Spleen (tissue), 11 donors: ENCODE data around the gene FAM228B. TPM values are rescaled to one million over a fixed set of nuclear protein-coding genes. Genes with fewer than 3 reads are reported as not detected.

Experiments
- DNase-seq: peaks from one replicate; pipeline ENCODE4 v3.0.0-alpha.2; 2020
- H3K27ac ChIP-seq, 8 donors: fragments of 200-600 bp; sonication (generic) in 7 of 8; 1 replicate in 4 of 8; 2 replicates in 4 of 8; pipeline versions ENCODE4 v1.5.0 to v1.8.0; 2016 to 2021; ENCODE audit warnings: inconsistent platforms in 4 of 8, mild to moderate bottlenecking in 4 of 8, moderate library complexity in 1 of 8
- H3K27me3 ChIP-seq, 7 donors: fragments of 200-600 bp; sonication (generic) in 6 of 7; replicated peaks in 1 of 7; 1 replicate in 4 of 7; 2 replicates in 3 of 7; pipeline versions ENCODE4 v1.5.0 to v1.8.0; 2016 to 2021; ENCODE audit warnings: inconsistent platforms in 3 of 7, mild to moderate bottlenecking in 1 of 7
- H3K36me3 ChIP-seq, 6 donors: fragments of 200-600 bp; sonication (generic) in 5 of 6; 1 replicate in 4 of 6; 2 replicates in 2 of 6; pipeline versions ENCODE4 v1.5.0 to v1.8.0; 2016 to 2021; ENCODE audit warnings: inconsistent platforms in 2 of 6
- H3K4me1 ChIP-seq, 6 donors: fragments of 200-600 bp; sonication (generic) in 5 of 6; 1 replicate in 3 of 6; 2 replicates in 3 of 6; pipeline versions ENCODE4 v1.5.0 to v1.8.0; 2016 to 2021; ENCODE audit warnings: inconsistent platforms in 3 of 6
- H3K4me3 ChIP-seq, 8 donors: fragments of 200-600 bp; sonication (generic) in 7 of 8; 1 replicate in 4 of 8; 2 replicates in 4 of 8; pipeline versions ENCODE4 v1.5.0 to v1.8.0; 2016 to 2021; ENCODE audit warnings: inconsistent platforms in 4 of 8, mild to moderate bottlenecking in 4 of 8, moderate library complexity in 2 of 8
- H3K9me3 ChIP-seq, 8 donors: fragments of 200-600 bp; sonication (generic) in 7 of 8; 1 replicate in 4 of 8; 2 replicates in 4 of 8; pipeline versions ENCODE4 v1.5.0 to v1.8.0; 2016 to 2021; ENCODE audit warnings: inconsistent platforms in 4 of 8
- CTCF ChIP-seq, 11 experiments: fragments of 200-600 bp in 7 of 11; fragments of 450-650 bp in 4 of 11; sonication (generic) in 4 of 11; IDR thresholded peaks in 8 of 11; conservative IDR thresholded peaks in 3 of 11; 1 replicate in 7 of 11; 2 replicates in 4 of 11; pipeline versions ENCODE4 v1.4.0 to v1.8.0; 2016 to 2021; ENCODE audit warnings: antibody characterized with exemption in 11 of 11, inconsistent platforms in 4 of 11, mild to moderate bottlenecking in 1 of 11
- POLR2A ChIP-seq, 3 donors: fragments of 450-650 bp; IDR thresholded peaks; one replicate each; pipeline ENCODE4 v1.5.1; 2017; ENCODE audit warnings: antibody characterized with exemption in 3 of 3, mild to moderate bottlenecking in 1 of 3
- POLR2AphosphoS5 ChIP-seq, 3 donors: sonication (generic); formaldehyde crosslinking; IDR thresholded peaks; one replicate each; pipeline ENCODE4 v1.5.1; 2017; ENCODE audit warnings: antibody characterized with exemption in 3 of 3
- WGBS, 5 donors: extraction: QIAGEN DNeasy Blood & Tissue Kit in 3 of 5; methylation state at CpG; one replicate each; pipeline versions ENCODE4 v1.1.5 to v1.1.7; 2013 to 2018; 5-methylcytosine and 5-hydroxymethylcytosine counted together
- intact Hi-C: fragments of 100-400 bp; cut with DNase I; formaldehyde crosslinking; loops from one replicate; pipeline ENCODE4 v1.15.0; 2023; ENCODE audit warnings: low total_unique reads
- polyA plus RNA-seq, 3 donors: library from polyadenylated mRNA; stranded (reverse); fragments of 200-250 nt; gene quantifications; one replicate each; pipeline ENCODE4 v1.2.1, GENCODE V29; 2013
- total RNA-seq, 7 donors: library from RNA; depleted of rRNA in 3 of 7; stranded (reverse); fragments of >200 nt in 3 of 7; fragmentation: NEBNext Ultra II Directional in 4 of 7; extraction: Animal tissue kit (Norgen Biotek cat#: 25700) in 4 of 7; gene quantifications; one replicate each; pipeline versions ENCODE4 v1.1.0 to v1.2.1, GENCODE V29; 2016 to 2021
- donor health status: healthy with polysubstance abuse.
- donor health status: DM: no; HTN: no; CAD: no; lungs with moderate emphysema.
- donor health status: DM: no; HTN: no; CAD: no.
- donor health status: Bipolar disorder and iron deficiency.
- donor health status: healthy.
- donor health status: DM: no; HTN: no; CAD: no.
- donor health status: DM: yes; HTN: yes; CAD: no.

FAM228B gene
- total and polyA plus RNA-seq, 10 donors, result 12.8 to 37.7 (median 29.2) TPM

- no peaks in the 10 kb centered on the region for H3K27me3 ChIP-seq
- WGBS, 5 donors, result 0 to 1% (median 1%) methylated on average over 40 to 64 of the region's 64 CpGs
- peaks cover 11 to 64% (median 37%) of the 10 kb centered on the region in 6 donors for H3K4me1 ChIP-seq
- peak within 1 kb of the TSS; percentile 54 to 86 (median 70) for H3K4me3 ChIP-seq
- peak; percentile 100 for DNase-seq
- H3K27ac ChIP-seq, result peak within 1 kb of the TSS; percentile 43 to 98 (median 94)
- H3K9me3 ChIP-seq, result no peaks in the 10 kb centered on the region
- H3K36me3 ChIP-seq, result peaks cover 0 to 58% (median 26%) of the 10 kb centered on the region in 6 donors
- intact Hi-C loops, result no loop called here
- TF ChIP-seq POLR2AphosphoS5 (IDR thresholded peaks at IDR 0.05), result peak; percentile 89 to 95 (median 91)
- peak; percentile 18 to 37 (median 36) for TF ChIP-seq POLR2A (IDR thresholded peaks at IDR 0.05)
- TF ChIP-seq CTCF (IDR thresholded peaks at IDR 0.05 in 8 of 11, conservative IDR thresholded peaks at IDR 0.05 in 3 of 11), result peak in 3 of 11 experiments; percentile 15 to 27 (median 20)
Measured at GRCh38 chr2:24075915-24076848, 47.1 kb upstream of the FAM228B start, which contains the start of gene SF3B6. Gene SF3B6, minus strand, starts transcription at chr2:24076326. Its CDS starts 97 bp downstream, at chr2:24076229.

DNA sequence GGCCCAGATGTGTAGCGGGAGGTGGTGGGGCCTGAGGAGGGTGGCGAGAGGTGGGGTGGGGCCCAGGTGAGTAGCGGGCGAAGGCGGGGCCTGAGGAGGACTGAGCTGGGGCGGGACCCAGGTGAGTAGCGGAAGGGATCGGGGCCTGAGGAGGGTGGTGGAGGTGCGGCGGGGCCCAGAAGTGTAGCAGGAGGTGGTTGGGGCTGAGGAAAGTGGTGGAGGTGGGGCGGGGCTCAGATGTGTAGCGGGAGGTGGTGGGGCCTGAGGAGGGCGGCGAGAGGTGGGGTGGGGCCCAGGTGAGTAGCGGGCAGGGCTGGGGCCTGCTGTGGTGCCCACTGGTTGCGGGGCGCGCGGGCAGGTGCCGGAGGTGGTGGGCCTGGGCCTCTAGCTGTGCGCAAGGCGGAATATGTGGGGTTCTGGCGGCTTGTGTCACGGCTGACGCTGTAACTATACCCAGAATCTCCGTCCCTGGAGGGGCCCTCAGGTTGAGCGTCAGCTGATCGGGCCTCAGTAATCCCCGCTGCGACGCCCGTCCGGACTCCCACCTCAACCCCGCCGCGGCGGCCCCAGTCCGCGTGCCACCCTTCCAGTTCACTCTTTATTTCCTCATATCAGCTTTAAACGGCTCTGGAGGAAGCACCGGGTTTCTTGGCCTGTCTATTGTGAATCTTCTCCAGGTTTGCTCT is 46.3 kb upstream of the FAM228B start:
- WGBS, 5 donors, result 1 to 4% (median 1%) methylated on average over 31 to 41 of the region's 41 CpGs
- no peak for TF ChIP-seq POLR2A (IDR thresholded peaks at IDR 0.05)
- no peak for TF ChIP-seq CTCF (IDR thresholded peaks at IDR 0.05 in 8 of 11, conservative IDR thresholded peaks at IDR 0.05 in 3 of 11)
- no peak for TF ChIP-seq POLR2AphosphoS5 (IDR thresholded peaks at IDR 0.05)
- Histone ChIP-seq H3K27me3 (no peaks in the 10 kb centered on the region), H3K4me1 (peaks cover 11 to 69% (median 34%) of the 10 kb centered on the region in 6 donors), H3K36me3 (peaks cover 0 to 58% (median 20%) of the 10 kb centered on the region in 6 donors), H3K9me3 (no peaks in the 10 kb centered on the region), H3K4me3 (peak overlapping the region; percentile 54 to 86 (median 70)), H3K27ac (peak overlapping the region; percentile 43 to 98 (median 94))
- no peak for DNase-seq
- intact Hi-C loops, result no loop called here

GRCh38 chr2:24077535-24077877 is 45.8 kb upstream of the FAM228B start:
- H3K4me3 ChIP-seq, result peak overlapping the region; percentile 54 to 86 (median 70)
- no peaks in the 10 kb centered on the region for H3K9me3 ChIP-seq
- peak overlapping the region; percentile 43 to 98 (median 94) for H3K27ac ChIP-seq
- peaks cover 11 to 69% (median 33%) of the 10 kb centered on the region in 6 donors for H3K4me1 ChIP-seq
- intact Hi-C loops, result no loop called here
- H3K27me3 ChIP-seq, result no peaks in the 10 kb centered on the region
- DNase-seq, result no peak
- WGBS, 5 donors, result 7 to 20% (median 17%) methylated on average over 9 of the region's 9 CpGs
- TF ChIP-seq POLR2AphosphoS5 (IDR thresholded peaks at IDR 0.05) (no peak), CTCF (IDR thresholded peaks at IDR 0.05 in 8 of 11, conservative IDR thresholded peaks at IDR 0.05 in 3 of 11) (no peak), POLR2A (IDR thresholded peaks at IDR 0.05) (no peak)
- peaks cover 0 to 58% (median 15%) of the 10 kb centered on the region in 6 donors for H3K36me3 ChIP-seq
